Measurements from ENCODE around the gene ZKSCAN2.

ZKSCAN2 gene

GRCh38 chr16:25258861-25259179, 1.2 kb upstream of the ZKSCAN2 start:
- no peak for DNase-seq (ENCODE audit: low read depth)
- H3K4me3 ChIP-seq (ENCODE audit: control insufficient read depth, low read depth, low read length) = peak overlapping the region; percentile 83
- no peak for TF ChIP-seq CTCF (IDR thresholded peaks at IDR 0.05; ENCODE audit: control insufficient read depth, insufficient read depth, low read depth, low read length, missing control alignments)

GRCh38 chr16:25257956-25258860, 563 bp upstream of the ZKSCAN2 start:
- peak; percentile 16 for TF ChIP-seq CTCF (IDR thresholded peaks at IDR 0.05; ENCODE audit: control insufficient read depth, insufficient read depth, low read depth, low read length, missing control alignments)
- H3K4me3 ChIP-seq (ENCODE audit: control insufficient read depth, low read depth, low read length) = peak overlapping the region; percentile 83
- peak; percentile 66 for DNase-seq (ENCODE audit: low read depth)

- no peak for DNase-seq (ENCODE audit: low read depth)
- TF ChIP-seq CTCF (IDR thresholded peaks at IDR 0.05; ENCODE audit: control insufficient read depth, insufficient read depth, low read depth, low read length, missing control alignments) = no peak
Measured at GRCh38 chr16:25256695-25257469, 763 bp downstream of the ZKSCAN2 start.

GRCh38 chr16:25253322-25253721, 4.3 kb downstream of the ZKSCAN2 start:
- TF ChIP-seq CTCF (IDR thresholded peaks at IDR 0.05; ENCODE audit: control insufficient read depth, insufficient read depth, low read depth, low read length, missing control alignments) = no peak
- H3K4me3 ChIP-seq (ENCODE audit: control insufficient read depth, low read depth, low read length) = no peak overlapping the region
- no peak for DNase-seq (ENCODE audit: low read depth)

More at GRCh38 chr16:25256695-25257469, 763 bp downstream of the ZKSCAN2 start:
- H3K4me3 ChIP-seq (ENCODE audit: control insufficient read depth, low read depth, low read length) = peak overlapping the region; percentile 83

- no peak for DNase-seq (ENCODE audit: low read depth)
- H3K4me3 ChIP-seq (ENCODE audit: control insufficient read depth, low read depth, low read length) = no peak overlapping the region
- TF ChIP-seq CTCF (IDR thresholded peaks at IDR 0.05; ENCODE audit: control insufficient read depth, insufficient read depth, low read depth, low read length, missing control alignments) = no peak
Measured at GRCh38 chr16:25250467-25250866, 7.2 kb downstream of the ZKSCAN2 start.

- no peak overlapping the region for H3K4me3 ChIP-seq (ENCODE audit: control insufficient read depth, low read depth, low read length)
- DNase-seq (ENCODE audit: low read depth) = no peak
- no peak for TF ChIP-seq CTCF (IDR thresholded peaks at IDR 0.05; ENCODE audit: control insufficient read depth, insufficient read depth, low read depth, low read length, missing control alignments)
Measured at GRCh38 chr16:25235991-25236390, 21.7 kb downstream of the ZKSCAN2 start.

Measured in AG09309 (cell line).